CD8-positive, alpha-beta memory T cell (primary cell): Measurements from ENCODE around the gene NGB. TPM values are rescaled to one million over a fixed set of nuclear protein-coding genes. Genes with fewer than 3 reads are reported as not detected.

Experiments
- CTCF ChIA-PET: fragments of 350-600 bp; sonication (Branson Sonifier 250); formaldehyde crosslinking; loops from one replicate; lab custom pipeline; 2021; ENCODE audit warnings: antibody characterized with exemption; lab: Charles Lee
- POLR2A ChIA-PET: fragments of 350-600 bp; sonication (Branson Sonifier 250); formaldehyde crosslinking; loops from one replicate; lab custom pipeline; 2021; ENCODE audit warnings: antibody characterized with exemption; lab: Charles Lee
- DNase-seq, 5 donors: peaks; one replicate each; pipeline versions ENCODE4 v3.0.0 to v3.0.0-alpha.2; 2020 to 2022; ENCODE audit warnings: mixed read lengths in 1 of 5
- H3K27ac ChIP-seq: one replicate; pipeline ENCODE4 v1.7.0; 2013; ENCODE audit warnings: low read depth, mild to moderate bottlenecking, low read length, moderate library complexity
- H3K27me3 ChIP-seq: 2 replicates; pipeline ENCODE4 v1.7.0; 2013; ENCODE audit warnings: low read length, mild to moderate bottlenecking; ENCODE audit not compliant: insufficient read depth, poor library complexity, severe bottlenecking
- H3K36me3 ChIP-seq: 2 replicates; pipeline ENCODE4 v1.7.0; 2013; ENCODE audit warnings: mild to moderate bottlenecking, low read length, moderate library complexity; ENCODE audit not compliant: insufficient read depth
- H3K4me1 ChIP-seq: 2 replicates; pipeline ENCODE4 v1.7.0; 2013; ENCODE audit warnings: mild to moderate bottlenecking, low read length, moderate library complexity; ENCODE audit not compliant: insufficient read depth
- H3K4me3 ChIP-seq: 2 replicates; pipeline ENCODE4 v1.7.0; 2013; ENCODE audit warnings: mild to moderate bottlenecking, low read length
- H3K9me3 ChIP-seq: 2 replicates; pipeline ENCODE4 v1.7.0; 2013; ENCODE audit warnings: mild to moderate bottlenecking, low read length
- H3K27ac Mint-ChIP-seq, 8 donors: one replicate each; pipeline ENCODE4 v1.8.0; 2020 to 2021; ENCODE audit warnings: mixed read lengths in 8 of 8, mild to moderate bottlenecking in 6 of 8, inconsistent platforms in 3 of 8, moderate library complexity in 3 of 8
- H3K27me3 Mint-ChIP-seq, 2 donors: one replicate each; pipeline ENCODE4 v1.8.0; 2020 to 2021; ENCODE audit warnings: mixed read lengths in 2 of 2, mild to moderate bottlenecking in 1 of 2, moderate library complexity in 1 of 2
- H3K36me3 Mint-ChIP-seq, 3 donors: one replicate each; pipeline ENCODE4 v1.8.0; 2020 to 2021; ENCODE audit warnings: mixed read lengths in 3 of 3, inconsistent platforms in 1 of 3, mild to moderate bottlenecking in 1 of 3
- H3K4me1 Mint-ChIP-seq, 3 donors: one replicate each; pipeline ENCODE4 v1.8.0; 2020 to 2021; ENCODE audit warnings: mixed read lengths in 3 of 3, inconsistent platforms in 1 of 3, mild to moderate bottlenecking in 1 of 3
- H3K4me3 Mint-ChIP-seq, 7 donors: one replicate each; pipeline ENCODE4 v1.8.0; 2020 to 2021; ENCODE audit warnings: mixed read lengths in 7 of 7, mild to moderate bottlenecking in 6 of 7, moderate library complexity in 4 of 7, inconsistent platforms in 2 of 7
- H3K9me3 Mint-ChIP-seq, 5 donors: one replicate each; pipeline ENCODE4 v1.8.0; 2020 to 2022; ENCODE audit warnings: mixed read lengths in 5 of 5, mild to moderate bottlenecking in 3 of 5, moderate library complexity in 2 of 5, inconsistent platforms in 1 of 5
- polyA plus RNA-seq: library from polyadenylated mRNA; unstranded; fragments of 300-500 nt; fragmentation: Illumina TruSeq; gene quantifications from one replicate; pipeline ENCODE4 v1.2.3, GENCODE V29; 2021
- total RNA-seq, 2 experiments: library from RNA; stranded (reverse); gene quantifications; one replicate each; pipeline ENCODE4 v1.2.3, GENCODE V29; 2021

NGB gene
- total and polyA plus RNA-seq, 3 experiments from 2014 or later, result not detected

- Histone ChIP-seq H3K36me3 (no peaks in the 10 kb centered on the region), H3K27ac (no peak overlapping the region), H3K27me3 (no peaks in the 10 kb centered on the region), H3K4me1 (no peaks in the 10 kb centered on the region), H3K4me3 (no peak overlapping the region), H3K9me3 (no peaks in the 10 kb centered on the region)
- Mint-ChIP-seq H3K4me1 (no peaks in the 10 kb centered on the region), H3K27ac (no peak overlapping the region), H3K9me3 (no peaks in the 10 kb centered on the region), H3K36me3 (no peaks in the 10 kb centered on the region), H3K4me3 (no peak overlapping the region), H3K27me3 (peaks cover 8 to 13% of the 10 kb centered on the region in 2 donors)
- no peak for DNase-seq
- POLR2A ChIA-PET, result no interaction called here
- CTCF ChIA-PET, result no interaction called here
These were observed 10.8 kb downstream of the NGB start for GRCh38 chr14:77260199-77260598.

GRCh38 chr14:77259025-77259715 lies 11.8 kb downstream of the NGB start:
- no peak overlapping the region for H3K4me3 Mint-ChIP-seq

GRCh38 chr14:77258566-77258965 lies 12.4 kb downstream of the NGB start:
- no peaks in the 10 kb centered on the region for H3K36me3 ChIP-seq
- Mint-ChIP-seq H3K27me3 (peaks cover 13 to 15% of the 10 kb centered on the region in 2 donors), H3K36me3 (no peaks in the 10 kb centered on the region), H3K4me1 (no peaks in the 10 kb centered on the region), H3K4me3 (no peak overlapping the region), H3K27ac (no peak overlapping the region), H3K9me3 (no peaks in the 10 kb centered on the region)
- no peaks in the 10 kb centered on the region for H3K4me1 ChIP-seq
- ChIA-PET CTCF (no interaction called here), POLR2A (no interaction called here)
- no peak for DNase-seq
- no peak overlapping the region for H3K27ac ChIP-seq
- no peaks in the 10 kb centered on the region for H3K9me3 ChIP-seq
- no peaks in the 10 kb centered on the region for H3K27me3 ChIP-seq
- H3K4me3 ChIP-seq, result no peak overlapping the region

More at GRCh38 chr14:77259025-77259715, 11.8 kb downstream of the NGB start:
- ChIA-PET CTCF (no interaction called here), POLR2A (no interaction called here)
- no peaks in the 10 kb centered on the region for H3K4me1 ChIP-seq
- no peak overlapping the region for H3K27ac ChIP-seq
- no peak for DNase-seq
- no peaks in the 10 kb centered on the region for H3K27me3 ChIP-seq
- Mint-ChIP-seq H3K36me3 (no peaks in the 10 kb centered on the region), H3K9me3 (no peaks in the 10 kb centered on the region), H3K27me3 (peaks cover 9 to 13% of the 10 kb centered on the region in 2 donors), H3K4me1 (no peaks in the 10 kb centered on the region), H3K27ac (no peak overlapping the region)
- H3K36me3 ChIP-seq, result no peaks in the 10 kb centered on the region
- H3K9me3 ChIP-seq, result no peaks in the 10 kb centered on the region
- H3K4me3 ChIP-seq, result no peak overlapping the region

GRCh38 chr14:77257700-77258099 lies 13.3 kb downstream of the NGB start:
- Mint-ChIP-seq H3K27me3 (peaks cover 13 to 17% of the 10 kb centered on the region in 2 donors), H3K4me1 (no peaks in the 10 kb centered on the region), H3K9me3 (no peaks in the 10 kb centered on the region), H3K27ac (no peak overlapping the region), H3K4me3 (no peak overlapping the region), H3K36me3 (no peaks in the 10 kb centered on the region)
- H3K27ac ChIP-seq, result no peak overlapping the region
- DNase-seq, result no peak
- CTCF ChIA-PET, result no interaction called here
- H3K36me3 ChIP-seq, result no peaks in the 10 kb centered on the region
- no peaks in the 10 kb centered on the region for H3K27me3 ChIP-seq
- H3K9me3 ChIP-seq, result no peaks in the 10 kb centered on the region
- no peak overlapping the region for H3K4me3 ChIP-seq
- H3K4me1 ChIP-seq, result no peaks in the 10 kb centered on the region
- POLR2A ChIA-PET, result no interaction called here

- no peaks in the 10 kb centered on the region for H3K9me3 Mint-ChIP-seq
- no peak for DNase-seq
- no peaks in the 10 kb centered on the region for H3K27me3 ChIP-seq
- no peaks in the 10 kb centered on the region for H3K9me3 ChIP-seq
- ChIA-PET POLR2A (no interaction called here), CTCF (no interaction called here)
- H3K36me3 Mint-ChIP-seq, result no peaks in the 10 kb centered on the region
- no peak overlapping the region for H3K27ac ChIP-seq
- peaks cover 10 to 17% of the 10 kb centered on the region in 2 donors for H3K27me3 Mint-ChIP-seq
- no peak overlapping the region for H3K4me3 Mint-ChIP-seq
- H3K4me1 ChIP-seq, result no peaks in the 10 kb centered on the region
- no peaks in the 10 kb centered on the region for H3K4me1 Mint-ChIP-seq
- no peak overlapping the region for H3K27ac Mint-ChIP-seq
- no peak overlapping the region for H3K4me3 ChIP-seq
- H3K36me3 ChIP-seq, result no peaks in the 10 kb centered on the region
These were observed 14.3 kb downstream of the NGB start for GRCh38 chr14:77256694-77257093.

- POLR2A ChIA-PET, result no interaction called here
- Mint-ChIP-seq H3K4me3 (no peak overlapping the region), H3K4me1 (no peaks in the 10 kb centered on the region), H3K36me3 (no peaks in the 10 kb centered on the region), H3K27ac (no peak overlapping the region), H3K27me3 (peaks cover 0 to 13% of the 10 kb centered on the region in 2 donors), H3K9me3 (no peaks in the 10 kb centered on the region)
- H3K4me3 ChIP-seq, result no peak overlapping the region
- CTCF ChIA-PET, result no interaction called here
- DNase-seq, result no peak
- H3K27ac ChIP-seq, result no peak overlapping the region
- H3K36me3 ChIP-seq, result no peaks in the 10 kb centered on the region
- no peaks in the 10 kb centered on the region for H3K9me3 ChIP-seq
- no peaks in the 10 kb centered on the region for H3K27me3 ChIP-seq
- no peaks in the 10 kb centered on the region for H3K4me1 ChIP-seq
These were observed 17.4 kb downstream of the NGB start for GRCh38 chr14:77253333-77254190.

GRCh38 chr14:77251870-77252269 lies 19.1 kb downstream of the NGB start:
- H3K27ac Mint-ChIP-seq, result no peak overlapping the region
- POLR2A ChIA-PET, result no interaction called here
- no peaks in the 10 kb centered on the region for H3K9me3 Mint-ChIP-seq
- CTCF ChIA-PET, result no interaction called here
- no peaks in the 10 kb centered on the region for H3K4me1 Mint-ChIP-seq
- no peak overlapping the region for H3K4me3 Mint-ChIP-seq
- no peaks in the 10 kb centered on the region for H3K9me3 ChIP-seq
- no peaks in the 10 kb centered on the region for H3K4me1 ChIP-seq
- peaks cover 0 to 13% of the 10 kb centered on the region in 2 donors for H3K27me3 Mint-ChIP-seq
- H3K36me3 Mint-ChIP-seq, result no peaks in the 10 kb centered on the region
- H3K36me3 ChIP-seq, result no peaks in the 10 kb centered on the region
- H3K27me3 ChIP-seq, result no peaks in the 10 kb centered on the region
- no peak for DNase-seq
- no peak overlapping the region for H3K4me3 ChIP-seq
- H3K27ac ChIP-seq, result no peak overlapping the region

GRCh38 chr14:77250927-77251326 lies 20.1 kb downstream of the NGB start:
- Mint-ChIP-seq H3K27me3 (peaks cover 0 to 13% of the 10 kb centered on the region in 2 donors), H3K9me3 (no peaks in the 10 kb centered on the region), H3K36me3 (peaks cover 0 to 2% (median 0%) of the 10 kb centered on the region in 3 donors), H3K4me1 (no peaks in the 10 kb centered on the region), H3K4me3 (no peak overlapping the region), H3K27ac (no peak overlapping the region)
- DNase-seq, result no peak
- Histone ChIP-seq H3K4me1 (no peaks in the 10 kb centered on the region), H3K27ac (no peak overlapping the region), H3K9me3 (no peaks in the 10 kb centered on the region), H3K36me3 (no peaks in the 10 kb centered on the region), H3K4me3 (no peak overlapping the region), H3K27me3 (no peaks in the 10 kb centered on the region)
- ChIA-PET CTCF (no interaction called here), POLR2A (no interaction called here)
